BE2C (cell line): ENCODE data around the gene PRKG1.

Experiments
- DNase-seq: peaks from one replicate; pipeline ENCODE4 v3.0.0-alpha.2; 2020
- H3K27me3 ChIP-seq: fragments of 250-450 bp; sonication (Bioruptor Pico); 2 replicates; pipeline ENCODE4 v1.5.1; 2020; ENCODE audit warnings: mild to moderate bottlenecking
- H3K36me3 ChIP-seq: fragments of 250-450 bp; sonication (Bioruptor Pico); 2 replicates; pipeline ENCODE4 v1.5.1; 2020; ENCODE audit warnings: mild to moderate bottlenecking
- H3K4me1 ChIP-seq: fragments of 250-450 bp; sonication (Bioruptor Pico); 2 replicates; pipeline ENCODE4 v1.5.1; 2020
- H3K4me3 ChIP-seq: 2 replicates; pipeline ENCODE4 v1.5.1; 2011; ENCODE audit warnings: low read depth, low read length
- H3K9me3 ChIP-seq: fragments of 250-450 bp; sonication (Bioruptor Pico); 2 replicates; pipeline ENCODE4 v1.5.1; 2020
- CTCF ChIP-seq: IDR thresholded peaks from 2 replicates; pipeline ENCODE4 v1.5.1; 2012; ENCODE audit warnings: mild to moderate bottlenecking, low read depth, low read length

Gene PRKG1

GRCh38 chr10:52258799-52259425 lies 1184.6 kb downstream of the PRKG1 start:
- H3K9me3 ChIP-seq: no peaks in the 10 kb centered on the region
- no peaks in the 10 kb centered on the region for H3K36me3 ChIP-seq
- H3K4me1 ChIP-seq: no peaks in the 10 kb centered on the region
- no peak overlapping the region for H3K4me3 ChIP-seq
- no peak for TF ChIP-seq CTCF
- no peak for DNase-seq
- no peaks in the 10 kb centered on the region for H3K27me3 ChIP-seq

GRCh38 chr10:52259426-52259812 lies 1185.1 kb downstream of the PRKG1 start:
- Histone ChIP-seq H3K4me3 (no peak overlapping the region), H3K9me3 (no peaks in the 10 kb centered on the region), H3K36me3 (no peaks in the 10 kb centered on the region), H3K4me1 (no peaks in the 10 kb centered on the region), H3K27me3 (no peaks in the 10 kb centered on the region)
- no peak for TF ChIP-seq CTCF
- no peak for DNase-seq

GRCh38 chr10:52261362-52261761 lies 1187.1 kb downstream of the PRKG1 start:
- Histone ChIP-seq H3K4me3 (no peak overlapping the region), H3K36me3 (no peaks in the 10 kb centered on the region), H3K27me3 (no peaks in the 10 kb centered on the region), H3K4me1 (no peaks in the 10 kb centered on the region), H3K9me3 (no peaks in the 10 kb centered on the region)
- no peak for DNase-seq
- no peak for TF ChIP-seq CTCF

GRCh38 chr10:52265131-52265926 lies 1191.0 kb downstream of the PRKG1 start:
- TF ChIP-seq CTCF: no peak
- Histone ChIP-seq H3K4me3 (no peak overlapping the region), H3K9me3 (no peaks in the 10 kb centered on the region), H3K27me3 (no peaks in the 10 kb centered on the region), H3K36me3 (no peaks in the 10 kb centered on the region), H3K4me1 (no peaks in the 10 kb centered on the region)
- DNase-seq: no peak

- Histone ChIP-seq H3K27me3 (no peaks in the 10 kb centered on the region), H3K9me3 (no peaks in the 10 kb centered on the region), H3K36me3 (no peaks in the 10 kb centered on the region), H3K4me3 (no peak overlapping the region), H3K4me1 (no peaks in the 10 kb centered on the region)
- DNase-seq: no peak
- TF ChIP-seq CTCF: no peak
These were observed 1192.6 kb downstream of the PRKG1 start for GRCh38 chr10:52266858-52267257.

- Histone ChIP-seq H3K27me3 (no peaks in the 10 kb centered on the region), H3K4me3 (no peak overlapping the region), H3K4me1 (no peaks in the 10 kb centered on the region), H3K9me3 (no peaks in the 10 kb centered on the region), H3K36me3 (no peaks in the 10 kb centered on the region)
- DNase-seq: no peak
- no peak for TF ChIP-seq CTCF
These were observed 1194.5 kb downstream of the PRKG1 start for GRCh38 chr10:52268790-52269189.
